ENCODE data around the gene SRRM3.
"Not testable (repeated sequence)": the region's sequence is repeated elsewhere in the genome, so short reads cannot be mapped to it uniquely, and the experiment has no call there.

The SRRM3 gene

DNA sequence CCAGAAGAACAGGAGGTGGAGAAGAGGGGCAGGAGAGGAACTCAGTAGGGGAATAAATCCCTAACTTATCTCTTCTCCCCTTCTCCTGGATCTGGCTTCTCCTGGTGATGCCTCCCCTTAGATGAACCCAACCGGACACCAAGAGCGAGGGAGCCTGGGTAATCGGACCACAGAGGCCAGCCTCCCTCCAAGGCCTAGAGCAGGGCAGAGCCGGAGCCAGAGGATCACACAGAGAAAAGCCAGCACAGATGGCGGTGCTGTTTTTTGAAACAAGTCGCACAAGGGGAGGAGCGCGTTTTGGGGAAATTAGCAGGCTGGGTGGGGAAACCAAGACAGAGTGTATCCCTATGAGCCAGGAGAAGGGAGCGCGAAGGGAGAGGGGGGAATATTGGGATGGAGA lies 4.9 kb upstream of the SRRM3 start:
- H3K9ac ChIP-seq (ENCODE audit: low read length) = no peak overlapping the region
- no peaks in the 10 kb centered on the region for H3K27me3 ChIP-seq (ENCODE audit: control insufficient read depth, insufficient read depth, low read length)
- no peaks in the 10 kb centered on the region for H3K36me3 ChIP-seq (ENCODE audit: control insufficient read depth, insufficient read depth, low read length)
- H3K4me3 ChIP-seq (ENCODE audit: low read length) = no peak overlapping the region
- no peaks in the 10 kb centered on the region for H3K4me1 ChIP-seq (ENCODE audit: control insufficient read depth, insufficient read depth, low read length)
- H3K9me3 ChIP-seq (ENCODE audit: control insufficient read depth, low read length) = no peaks in the 10 kb centered on the region

- Histone ChIP-seq H3K9me3 (ENCODE audit: control insufficient read depth, low read length) (no peaks in the 10 kb centered on the region), H3K27me3 (ENCODE audit: control insufficient read depth, insufficient read depth, low read length) (no peaks in the 10 kb centered on the region), H3K4me1 (ENCODE audit: control insufficient read depth, insufficient read depth, low read length) (no peaks in the 10 kb centered on the region), H3K9ac (ENCODE audit: low read length) (no peak overlapping the region), H3K4me3 (ENCODE audit: low read length) (no peak overlapping the region), H3K36me3 (ENCODE audit: control insufficient read depth, insufficient read depth, low read length) (no peaks in the 10 kb centered on the region)
Measured at GRCh38 chr7:76198202-76198601, 3.5 kb upstream of the SRRM3 start.

- Histone ChIP-seq H3K9me3 (ENCODE audit: control insufficient read depth, low read length) (no peaks in the 10 kb centered on the region), H3K9ac (ENCODE audit: low read length) (no peak overlapping the region), H3K27me3 (ENCODE audit: control insufficient read depth, insufficient read depth, low read length) (no peaks in the 10 kb centered on the region), H3K36me3 (ENCODE audit: control insufficient read depth, insufficient read depth, low read length) (no peaks in the 10 kb centered on the region), H3K4me3 (ENCODE audit: low read length) (no peak overlapping the region), H3K4me1 (ENCODE audit: control insufficient read depth, insufficient read depth, low read length) (no peaks in the 10 kb centered on the region)
Measured at GRCh38 chr7:76202666-76203030, 952 bp downstream of the SRRM3 start.

- Histone ChIP-seq H3K4me3 (ENCODE audit: low read length) (no peak overlapping the region), H3K27me3 (ENCODE audit: control insufficient read depth, insufficient read depth, low read length) (no peaks in the 10 kb centered on the region), H3K9ac (ENCODE audit: low read length) (no peak overlapping the region), H3K36me3 (ENCODE audit: control insufficient read depth, insufficient read depth, low read length) (no peaks in the 10 kb centered on the region), H3K9me3 (ENCODE audit: control insufficient read depth, low read length) (no peaks in the 10 kb centered on the region), H3K4me1 (ENCODE audit: control insufficient read depth, insufficient read depth, low read length) (no peaks in the 10 kb centered on the region)
Measured at GRCh38 chr7:76204147-76204546, 2.5 kb downstream of the SRRM3 start.

DNA sequence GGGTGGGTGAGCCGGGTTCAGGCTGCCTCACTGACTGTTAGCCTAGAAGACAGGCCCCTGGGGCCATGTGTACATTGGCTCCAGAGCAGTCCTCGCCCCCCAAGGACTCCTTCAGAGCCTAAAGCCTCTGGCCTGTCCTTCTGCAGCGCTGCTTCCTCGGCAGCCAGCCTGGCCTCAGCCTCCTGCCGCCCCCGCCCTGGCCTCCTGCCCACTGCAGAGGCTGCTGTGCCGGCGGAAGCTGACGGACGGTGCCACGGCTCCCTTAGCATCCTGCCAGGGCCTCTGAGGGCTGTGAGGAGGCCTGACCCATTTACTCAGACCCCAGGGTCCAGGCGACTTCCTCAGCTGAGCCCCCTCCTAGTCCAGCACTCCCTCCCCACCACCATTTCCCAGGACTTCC lies 4.9 kb downstream of the SRRM3 start:
- Histone ChIP-seq H3K9ac (ENCODE audit: low read length) (no peak overlapping the region), H3K4me1 (ENCODE audit: control insufficient read depth, insufficient read depth, low read length) (no peaks in the 10 kb centered on the region), H3K36me3 (ENCODE audit: control insufficient read depth, insufficient read depth, low read length) (no peaks in the 10 kb centered on the region), H3K9me3 (ENCODE audit: control insufficient read depth, low read length) (no peaks in the 10 kb centered on the region), H3K4me3 (ENCODE audit: low read length) (no peak overlapping the region), H3K27me3 (ENCODE audit: control insufficient read depth, insufficient read depth, low read length) (no peaks in the 10 kb centered on the region)

GRCh38 chr7:76209310-76209709 lies 7.6 kb downstream of the SRRM3 start:
- no peak overlapping the region for H3K4me3 ChIP-seq (ENCODE audit: low read length)
- H3K4me1 ChIP-seq (ENCODE audit: control insufficient read depth, insufficient read depth, low read length) = no peaks in the 10 kb centered on the region
- H3K9me3 ChIP-seq (ENCODE audit: control insufficient read depth, low read length) = no peaks in the 10 kb centered on the region
- H3K27me3 ChIP-seq (ENCODE audit: control insufficient read depth, insufficient read depth, low read length) = no peaks in the 10 kb centered on the region
- no peaks in the 10 kb centered on the region for H3K36me3 ChIP-seq (ENCODE audit: control insufficient read depth, insufficient read depth, low read length)
- H3K9ac ChIP-seq (ENCODE audit: low read length) = no peak overlapping the region

GRCh38 chr7:76211216-76211615 lies 9.5 kb downstream of the SRRM3 start:
- H3K36me3 ChIP-seq (ENCODE audit: control insufficient read depth, insufficient read depth, low read length) = no peaks in the 10 kb centered on the region
- H3K4me1 ChIP-seq (ENCODE audit: control insufficient read depth, insufficient read depth, low read length) = no peaks in the 10 kb centered on the region
- H3K4me3 ChIP-seq (ENCODE audit: low read length) = no peak overlapping the region
- H3K9ac ChIP-seq (ENCODE audit: low read length) = no peak overlapping the region
- no peaks in the 10 kb centered on the region for H3K9me3 ChIP-seq (ENCODE audit: control insufficient read depth, low read length)
- no peaks in the 10 kb centered on the region for H3K27me3 ChIP-seq (ENCODE audit: control insufficient read depth, insufficient read depth, low read length)

GRCh38 chr7:76215349-76215748 lies 13.7 kb downstream of the SRRM3 start:
- not testable (repeated sequence) for H3K4me1 ChIP-seq (ENCODE audit: control insufficient read depth, insufficient read depth, low read length); H3K9me3 ChIP-seq (ENCODE audit: control insufficient read depth, low read length); H3K9ac ChIP-seq (ENCODE audit: low read length); H3K4me3 ChIP-seq (ENCODE audit: low read length); H3K36me3 ChIP-seq (ENCODE audit: control insufficient read depth, insufficient read depth, low read length)
- H3K27me3 ChIP-seq (ENCODE audit: control insufficient read depth, insufficient read depth, low read length) = peaks cover 16% of the 10 kb centered on the region

- Histone ChIP-seq H3K27me3 (ENCODE audit: control insufficient read depth, insufficient read depth, low read length) (peaks cover 18% of the 10 kb centered on the region), H3K36me3 (ENCODE audit: control insufficient read depth, insufficient read depth, low read length) (no peaks in the 10 kb centered on the region), H3K9me3 (ENCODE audit: control insufficient read depth, low read length) (no peaks in the 10 kb centered on the region), H3K4me3 (ENCODE audit: low read length) (no peak overlapping the region), H3K9ac (ENCODE audit: low read length) (no peak overlapping the region), H3K4me1 (ENCODE audit: control insufficient read depth, insufficient read depth, low read length) (no peaks in the 10 kb centered on the region)
Measured at GRCh38 chr7:76216381-76217082, 14.8 kb downstream of the SRRM3 start.

- Histone ChIP-seq H3K9ac (ENCODE audit: low read length) (no peak overlapping the region), H3K4me3 (ENCODE audit: low read length) (no peak overlapping the region), H3K4me1 (ENCODE audit: control insufficient read depth, insufficient read depth, low read length) (no peaks in the 10 kb centered on the region), H3K27me3 (ENCODE audit: control insufficient read depth, insufficient read depth, low read length) (peaks cover 18% of the 10 kb centered on the region), H3K36me3 (ENCODE audit: control insufficient read depth, insufficient read depth, low read length) (no peaks in the 10 kb centered on the region), H3K9me3 (ENCODE audit: control insufficient read depth, low read length) (no peaks in the 10 kb centered on the region)
Measured at GRCh38 chr7:76217942-76218566, 16.4 kb downstream of the SRRM3 start.

DNA sequence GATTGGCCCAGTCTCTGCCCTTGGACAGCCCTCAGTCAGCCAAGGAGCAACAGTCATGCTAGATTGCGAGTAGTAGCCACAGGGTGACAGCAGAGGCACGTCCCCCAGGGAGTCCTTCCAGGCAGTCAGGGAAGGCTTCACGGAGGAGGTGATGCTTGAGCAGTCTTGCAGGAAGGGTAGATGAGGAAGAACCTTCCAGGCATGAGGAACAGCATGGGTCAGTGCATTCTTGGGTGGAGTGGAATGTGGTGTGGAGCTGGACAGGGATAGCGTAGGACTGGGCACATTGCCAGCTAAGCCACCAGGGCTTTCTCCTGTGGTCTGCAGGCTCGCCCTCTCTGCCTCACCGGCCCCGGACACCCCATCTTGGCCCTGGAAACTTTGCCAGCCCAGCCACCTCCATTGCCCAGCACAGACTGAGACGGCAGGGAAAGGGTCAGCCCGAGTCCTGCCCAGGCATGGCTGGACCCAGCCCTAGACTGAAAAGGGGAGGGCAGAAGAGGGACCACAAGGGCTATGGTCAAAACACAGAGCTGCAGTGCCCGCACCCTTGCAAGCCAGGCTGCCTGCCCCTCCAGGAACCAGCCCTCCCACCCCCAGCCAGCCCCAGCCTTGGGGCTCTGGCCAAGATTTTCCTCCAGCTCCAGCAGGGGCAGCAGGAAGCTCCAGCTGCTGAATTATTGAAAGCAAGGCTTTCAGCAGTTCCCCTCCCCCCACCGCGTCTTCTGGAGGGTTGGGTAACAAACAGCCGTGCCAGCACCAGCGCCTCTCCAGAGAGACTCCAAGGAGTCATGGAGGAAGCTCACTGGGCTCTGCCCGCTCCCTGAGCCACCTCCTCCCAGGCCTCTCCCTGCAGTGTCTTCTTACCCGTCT lies 18.7 kb downstream of the SRRM3 start:
- Histone ChIP-seq H3K36me3 (ENCODE audit: control insufficient read depth, insufficient read depth, low read length) (no peaks in the 10 kb centered on the region), H3K27me3 (ENCODE audit: control insufficient read depth, insufficient read depth, low read length) (peaks cover 18% of the 10 kb centered on the region), H3K4me3 (ENCODE audit: low read length) (no peak overlapping the region), H3K4me1 (ENCODE audit: control insufficient read depth, insufficient read depth, low read length) (no peaks in the 10 kb centered on the region), H3K9me3 (ENCODE audit: control insufficient read depth, low read length) (no peaks in the 10 kb centered on the region), H3K9ac (ENCODE audit: low read length) (no peak overlapping the region)

DNA sequence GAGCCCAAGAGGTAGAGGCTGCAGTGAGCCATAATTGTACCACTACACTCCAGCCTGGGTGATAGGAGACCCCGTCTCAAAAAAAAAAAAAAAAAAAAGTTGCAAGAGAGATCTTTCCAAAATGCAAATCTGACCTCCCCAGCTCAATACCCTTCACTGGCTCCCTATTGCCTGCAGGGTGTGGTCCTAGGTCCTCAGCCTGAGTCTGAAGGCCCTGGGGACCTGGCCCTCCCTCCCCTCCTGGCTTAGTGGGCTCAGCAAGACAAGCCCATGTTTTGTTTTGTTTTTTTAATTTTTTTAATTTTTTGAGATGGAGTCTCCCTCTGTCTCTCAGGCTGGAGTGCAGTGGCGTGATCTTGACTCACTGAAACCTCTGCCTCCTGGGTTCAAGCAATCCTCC lies 20.6 kb downstream of the SRRM3 start:
- no peak overlapping the region for H3K9ac ChIP-seq (ENCODE audit: low read length)
- H3K27me3 ChIP-seq (ENCODE audit: control insufficient read depth, insufficient read depth, low read length) = peaks cover 14% of the 10 kb centered on the region
- no peaks in the 10 kb centered on the region for H3K36me3 ChIP-seq (ENCODE audit: control insufficient read depth, insufficient read depth, low read length)
- H3K4me3 ChIP-seq (ENCODE audit: low read length) = no peak overlapping the region
- H3K4me1 ChIP-seq (ENCODE audit: control insufficient read depth, insufficient read depth, low read length) = no peaks in the 10 kb centered on the region
- H3K9me3 ChIP-seq (ENCODE audit: control insufficient read depth, low read length) = no peaks in the 10 kb centered on the region

Measured in mucosa of stomach (tissue), 1 donor.